Measurements from ENCODE around the gene APLN. TPM values are rescaled to one million over a fixed set of nuclear protein-coding genes. Genes with fewer than 3 reads are reported as not detected.

The APLN gene
- total RNA-seq, 1 donor: 0.54 TPM

GRCh38 chrX:129646566-129647417 is 8.0 kb downstream of the APLN start:
- DNase-seq (ENCODE audit: low read depth): no peak
- no peak for TF ChIP-seq CTCF (IDR thresholded peaks at IDR 0.05; ENCODE audit: insufficient read depth, low read length)
- H3K4me3 ChIP-seq (ENCODE audit: low read depth, low read length): no peak overlapping the region

- no peak for TF ChIP-seq CTCF (IDR thresholded peaks at IDR 0.05; ENCODE audit: insufficient read depth, low read length)
- no peak overlapping the region for H3K4me3 ChIP-seq (ENCODE audit: low read depth, low read length)
- DNase-seq (ENCODE audit: low read depth): peak; percentile 61
Measured at GRCh38 chrX:129642641-129643040, 12.1 kb downstream of the APLN start.

GRCh38 chrX:129641941-129642340 is 12.8 kb downstream of the APLN start:
- no peak for DNase-seq (ENCODE audit: low read depth)
- no peak for TF ChIP-seq CTCF (IDR thresholded peaks at IDR 0.05; ENCODE audit: insufficient read depth, low read length)
- H3K4me3 ChIP-seq (ENCODE audit: low read depth, low read length): no peak overlapping the region

- DNase-seq (ENCODE audit: low read depth): no peak
- TF ChIP-seq CTCF (IDR thresholded peaks at IDR 0.05; ENCODE audit: insufficient read depth, low read length): no peak
Measured at GRCh38 chrX:129641469-129641868, 13.3 kb downstream of the APLN start.

GRCh38 chrX:129640737-129641136 is 14.0 kb downstream of the APLN start:
- no peak overlapping the region for H3K4me3 ChIP-seq (ENCODE audit: low read depth, low read length)
- no peak for TF ChIP-seq CTCF (IDR thresholded peaks at IDR 0.05; ENCODE audit: insufficient read depth, low read length)
- DNase-seq (ENCODE audit: low read depth): no peak

More at GRCh38 chrX:129641469-129641868, 13.3 kb downstream of the APLN start:
- H3K4me3 ChIP-seq (ENCODE audit: low read depth, low read length): no peak overlapping the region

- no peak for DNase-seq (ENCODE audit: low read depth)
- H3K4me3 ChIP-seq (ENCODE audit: low read depth, low read length): no peak overlapping the region
- TF ChIP-seq CTCF (IDR thresholded peaks at IDR 0.05; ENCODE audit: insufficient read depth, low read length): no peak
Measured at GRCh38 chrX:129638917-129639316, 15.8 kb downstream of the APLN start.
